Epithelial cell of proximal tubule (primary cell): ENCODE results near the gene SPOCK1. TPM values are rescaled to one million over a fixed set of nuclear protein-coding genes. Genes with fewer than 3 reads are reported as not detected.

Experiments used
- DNase-seq: peaks from one replicate; pipeline ENCODE4 v3.0.0-alpha.2; 2011; ENCODE audit warnings: low read depth
- H3K4me3 ChIP-seq: 2 replicates; pipeline ENCODE4 v1.5.1; 2011; ENCODE audit warnings: low read depth, mild to moderate bottlenecking, low read length
- CTCF ChIP-seq: conservative IDR thresholded peaks from 2 replicates; pipeline ENCODE4 v1.5.1; 2012; ENCODE audit warnings: low read depth, mild to moderate bottlenecking, low read length
- total RNA-seq: library from RNA; depleted of rRNA; stranded (reverse); fragments of >200 nt; gene quantifications from 2 replicates; pipeline ENCODE4 v1.2.3, GENCODE V29; 2015

The SPOCK1 gene
- total RNA-seq, 1 donor from 2014 or later, result 31.4 TPM

GRCh38 chr5:137303509-137303908 is 195.6 kb downstream of the SPOCK1 start:
- no peak for TF ChIP-seq CTCF
- no peak for DNase-seq

GRCh38 chr5:137300411-137301240 is 198.5 kb downstream of the SPOCK1 start:
- DNase-seq, result no peak
- no peak for TF ChIP-seq CTCF
- no peak overlapping the region for H3K4me3 ChIP-seq

More at GRCh38 chr5:137303509-137303908, 195.6 kb downstream of the SPOCK1 start:
- H3K4me3 ChIP-seq, result no peak overlapping the region

DNA sequence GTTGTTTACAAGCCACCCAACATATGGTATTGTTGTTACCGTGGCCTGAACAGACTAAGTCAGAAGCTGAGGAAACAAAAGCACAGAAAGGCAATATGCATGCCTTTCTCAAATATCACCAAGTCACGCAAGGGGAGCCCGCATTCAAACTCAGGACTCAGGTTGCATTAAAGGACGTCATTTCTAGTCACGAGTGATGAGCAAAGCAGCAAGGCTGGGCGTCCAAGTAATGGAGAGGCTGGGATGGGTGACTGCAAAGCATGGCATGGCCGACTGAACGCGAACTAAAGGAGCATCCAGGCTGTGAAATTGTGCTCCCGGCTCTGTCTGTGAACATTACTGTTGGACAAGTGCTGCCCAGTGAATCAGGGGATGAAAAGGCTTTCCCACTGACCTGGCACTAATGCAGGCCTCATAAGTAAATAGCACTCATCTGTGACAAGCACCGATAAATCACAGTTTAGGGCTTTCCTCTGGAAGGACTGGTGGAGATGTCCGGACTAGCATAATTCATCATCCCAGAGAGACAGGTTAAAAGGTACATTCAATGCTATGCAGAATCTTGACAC is 202.8 kb downstream of the SPOCK1 start:
- H3K4me3 ChIP-seq, result no peak overlapping the region
- DNase-seq, result peak; percentile 94
- TF ChIP-seq CTCF, result no peak

- no peak for DNase-seq
- TF ChIP-seq CTCF, result no peak
- H3K4me3 ChIP-seq, result no peak overlapping the region
Observed at GRCh38 chr5:137294604-137295003, 204.5 kb downstream of the SPOCK1 start.

- no peak for DNase-seq
- H3K4me3 ChIP-seq, result no peak overlapping the region
- no peak for TF ChIP-seq CTCF
Observed at GRCh38 chr5:137292461-137293027, 206.6 kb downstream of the SPOCK1 start.

- no peak overlapping the region for H3K4me3 ChIP-seq
- DNase-seq, result no peak
- no peak for TF ChIP-seq CTCF
Observed at GRCh38 chr5:137291436-137291835, 207.7 kb downstream of the SPOCK1 start.
